Right cardiac atrium (tissue), 5 donors: ENCODE measurements around the gene ZNF768. TPM values are rescaled to one million over a fixed set of nuclear protein-coding genes. Genes with fewer than 3 reads are reported as not detected.

ENCODE experiments used
- ATAC-seq, 2 donors: fragments of 200-7000 bp; cut with Tn5 transposase; one replicate each; pipeline versions ENCODE4 v1.8.0 to v1.9.1; 2020; ENCODE audit warnings: moderate library complexity in 2 of 2, mild to moderate bottlenecking in 1 of 2
- DNase-seq, 3 donors: peaks; one replicate each; pipeline ENCODE4 v3.0.0-alpha.2; 2020
- H3K27ac ChIP-seq: one replicate; pipeline ENCODE4 v1.5.1; 2013; ENCODE audit warnings: mild to moderate bottlenecking, low read length, control low read depth, moderate library complexity
- H3K27me3 ChIP-seq: one replicate; pipeline ENCODE4 v1.6.1; 2013; ENCODE audit not compliant: control insufficient read depth, insufficient read depth
- H3K4me1 ChIP-seq: one replicate; pipeline ENCODE4 v1.6.1; 2013; ENCODE audit warnings: low read length; ENCODE audit not compliant: control insufficient read depth, insufficient read depth
- H3K4me3 ChIP-seq: one replicate; pipeline ENCODE4 v1.5.1; 2013; ENCODE audit warnings: low read length, control low read depth
- H3K9me3 ChIP-seq: one replicate; pipeline ENCODE4 v1.6.1; 2013; ENCODE audit warnings: low read length; ENCODE audit not compliant: control insufficient read depth
- WGBS: extraction: QIAGEN DNeasy Blood & Tissue Kit; methylation state at CpG from one replicate; pipeline ENCODE4 v1.1.7; 2013; 5-methylcytosine and 5-hydroxymethylcytosine counted together
- intact Hi-C, 4 donors: fragments of 100-400 bp; cut with DNase I; formaldehyde crosslinking; loops; one replicate each; pipeline versions ENCODE4 v1.11.0 to v1.14.0; 2022 to 2023
- polyA plus RNA-seq: library from polyadenylated mRNA; stranded (reverse); fragments of 200-250 nt; gene quantifications from one replicate; pipeline ENCODE4 v1.2.3, GENCODE V29; 2013
- total RNA-seq, 4 donors: library from RNA; stranded (reverse); fragmentation: NEBNext Ultra II Directional; extraction: Animal tissue kit (Norgen Biotek cat#: 25700); gene quantifications; one replicate each; pipeline ENCODE4 v1.2.1, GENCODE V29; 2021
- donor health status: healthy with polysubstance abuse.
- donor health status: DM: no; HTN: yes; CAD: no.
- donor health status: DM: no; HTN: no; CAD: no.
- donor health status: DM: no; HTN: yes; CAD: no; lungs with severe emphysema.
- donor health status: DM: yes; HTN: yes; CAD: no.

ZNF768 gene
- total and polyA plus RNA-seq, 5 donors = 40.9 to 66.7 (median 53.3) TPM

DNA sequence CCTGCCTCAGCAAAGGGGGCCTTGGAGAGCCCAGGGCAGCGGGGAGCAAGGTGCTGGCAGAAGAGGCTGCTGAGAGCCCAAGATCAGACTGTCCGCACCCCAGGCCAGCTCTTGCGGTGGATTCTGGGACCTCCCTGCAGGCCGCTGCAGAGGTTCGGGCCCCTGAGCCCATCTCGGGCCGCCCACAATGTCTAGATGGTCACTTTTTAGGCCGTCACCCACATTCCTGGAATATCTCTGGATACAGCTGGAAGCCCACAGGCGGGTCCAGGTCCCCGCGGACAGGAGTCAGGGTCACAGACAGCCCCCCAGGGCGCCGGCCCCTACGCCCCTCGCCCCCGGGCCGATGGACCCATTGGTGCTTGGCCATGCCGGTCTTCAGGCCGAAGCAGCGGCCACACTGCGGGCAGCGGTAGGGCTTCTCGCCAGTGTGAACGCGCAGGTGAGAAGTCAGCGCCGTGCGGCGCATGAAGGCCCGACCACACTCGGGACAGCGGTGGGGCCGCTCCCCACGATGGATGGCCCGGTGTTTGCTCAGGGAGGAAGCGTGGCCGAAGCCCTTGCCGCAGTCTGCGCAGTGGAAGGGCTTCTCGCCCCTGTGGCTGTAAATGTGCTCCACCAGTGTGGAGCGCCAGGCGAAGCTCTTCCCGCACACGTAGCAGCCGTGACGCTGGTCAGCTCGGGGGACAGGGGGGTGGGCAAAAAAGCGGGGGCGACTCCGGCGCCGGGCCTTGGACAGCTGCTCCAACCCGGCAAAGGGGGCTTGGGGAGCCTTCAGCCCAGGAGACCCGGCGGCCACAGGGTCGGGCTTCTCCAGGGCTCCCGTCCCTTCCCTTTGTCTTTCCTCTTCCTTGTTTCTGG lies 6.1 kb upstream of the ZNF768 start:
- intact Hi-C loops = loop anchor here in 2 of 4 donors (10.0 kb wide), 2 partner anchors 52 to 88 kb away; partner anchors contain the start of genes SEPHS2 (in 1 of the 2) and ZNF785 (in 1 of the 2)
- ATAC-seq (no peak), DNase-seq (no peak)
- Histone ChIP-seq H3K9me3 (no peaks in the 10 kb centered on the region), H3K27ac (no peak overlapping the region), H3K4me3 (no peak overlapping the region), H3K4me1 (peaks cover 4% of the 10 kb centered on the region), H3K27me3 (no peaks in the 10 kb centered on the region)
- WGBS = 92% methylated on average over 57 of the region's 57 CpGs

GRCh38 chr16:30530163-30531037 lies 4.0 kb upstream of the ZNF768 start:
- WGBS = 85% methylated on average over 13 of the region's 13 CpGs
- Histone ChIP-seq H3K4me1 (peaks cover 4% of the 10 kb centered on the region), H3K27ac (no peak overlapping the region), H3K27me3 (no peaks in the 10 kb centered on the region), H3K9me3 (no peaks in the 10 kb centered on the region), H3K4me3 (no peak overlapping the region)
- ATAC-seq (no peak), DNase-seq (no peak)
- intact Hi-C loops = loop anchor here in 2 of 4 donors (10.0 kb wide), 2 partner anchors 54 to 86 kb away; partner anchors contain the start of genes SEPHS2 (in 1 of the 2) and ZNF785 (in 1 of the 2)

GRCh38 chr16:30528799-30529457 lies 2.6 kb upstream of the ZNF768 start:
- Histone ChIP-seq H3K9me3 (no peaks in the 10 kb centered on the region), H3K27ac (no peak overlapping the region), H3K4me1 (peaks cover 2% of the 10 kb centered on the region), H3K4me3 (no peak overlapping the region), H3K27me3 (no peaks in the 10 kb centered on the region)
- intact Hi-C loops = loop anchor here in 1 of 4 donors (10.0 kb wide), 1 partner anchor 84 kb away; the partner anchor contains the start of gene SEPHS2
- 72% methylated on average over 4 of the region's 4 CpGs for WGBS
- DNase-seq = no peak
- no peak for ATAC-seq

DNA sequence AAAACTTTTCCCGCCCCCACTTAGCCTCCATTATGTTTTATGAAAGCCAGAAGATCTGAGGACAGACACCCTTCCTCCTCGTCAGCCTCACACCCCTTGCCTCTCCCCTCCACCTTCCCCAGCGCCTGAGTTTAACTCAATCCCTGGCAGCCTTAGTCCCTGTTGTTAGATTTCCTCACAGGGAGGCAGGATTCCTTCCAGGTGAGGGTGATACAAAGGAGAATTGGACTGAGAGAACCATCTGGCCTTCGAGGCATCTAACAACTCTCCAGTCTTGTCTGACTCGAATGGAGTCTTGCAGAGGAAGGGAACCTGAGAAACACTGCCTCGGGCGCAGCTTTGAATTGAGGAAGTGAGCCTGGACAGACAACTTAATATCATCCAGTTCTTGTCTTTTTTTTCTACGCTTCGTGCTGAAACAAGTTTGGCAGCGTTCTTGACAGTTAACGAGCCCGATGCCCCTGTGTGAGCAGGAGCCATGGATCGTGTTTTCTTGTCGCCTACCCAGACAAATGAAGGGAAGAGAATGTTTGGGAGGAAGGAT lies 1.3 kb upstream of the ZNF768 start:
- no peaks in the 10 kb centered on the region for H3K27me3 ChIP-seq
- ATAC-seq = no peak
- H3K4me1 ChIP-seq = no peaks in the 10 kb centered on the region
- no peak for DNase-seq
- H3K27ac ChIP-seq = peak overlapping the region; percentile 75
- WGBS = 14% methylated on average over 14 of the region's 14 CpGs
- no peak overlapping the region for H3K4me3 ChIP-seq
- intact Hi-C loops = loop anchor here in 1 of 4 donors (10.0 kb wide), 1 partner anchor 83 kb away; the partner anchor contains the start of gene SEPHS2
- no peaks in the 10 kb centered on the region for H3K9me3 ChIP-seq

DNA sequence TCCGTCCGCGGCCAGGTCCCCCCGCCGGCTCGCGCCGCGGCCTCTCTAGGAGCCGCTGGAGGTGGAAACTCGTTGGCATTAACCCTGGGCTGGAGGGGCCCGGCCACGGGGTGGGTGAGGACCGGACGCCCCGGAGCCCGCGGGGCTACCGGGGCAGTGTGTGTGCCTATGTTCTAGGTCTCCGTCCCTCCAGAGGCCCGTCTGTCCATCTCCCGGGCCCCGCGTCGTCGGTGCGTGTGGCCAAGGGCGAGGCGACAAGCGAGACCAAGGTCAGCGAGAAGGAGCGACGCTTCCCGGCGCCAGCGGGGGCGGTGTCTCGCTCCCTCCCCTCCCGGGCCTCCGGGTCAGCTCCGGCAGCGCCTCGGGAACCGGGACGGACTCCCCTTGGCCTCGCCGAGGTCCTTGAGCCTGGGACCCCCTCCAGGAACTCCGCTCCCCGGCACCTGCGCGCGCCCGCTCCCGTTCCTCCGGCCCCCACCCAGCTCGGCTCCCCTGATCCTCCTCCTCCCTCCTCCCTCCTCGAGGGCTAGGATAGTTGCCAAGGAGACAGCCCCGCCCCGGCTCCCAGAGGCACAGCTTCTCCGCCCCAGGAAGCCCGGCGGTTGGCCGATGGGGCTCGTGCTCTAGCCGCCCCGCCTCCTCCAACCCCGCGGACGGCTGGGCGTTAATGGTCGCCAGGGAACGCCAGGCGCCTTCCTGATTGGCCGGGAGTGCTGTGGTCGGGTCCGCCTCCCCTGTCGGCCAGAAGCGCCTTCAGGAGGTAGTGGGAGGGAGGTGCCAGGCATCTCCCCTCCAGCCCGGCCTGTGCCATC lies 663 bp upstream of the ZNF768 start:
- ATAC-seq (peak; percentile 95 to 96), DNase-seq (peak; percentile 99 to 100 (median 100))
- intact Hi-C loops = loop anchor here in 1 of 4 donors (10.0 kb wide), 1 partner anchor 82 kb away; the partner anchor contains the start of gene SEPHS2
- Histone ChIP-seq H3K27me3 (no peaks in the 10 kb centered on the region), H3K27ac (peak overlapping the region; percentile 99), H3K4me3 (peak overlapping the region; percentile 87), H3K9me3 (no peaks in the 10 kb centered on the region), H3K4me1 (peaks cover 2% of the 10 kb centered on the region)
- under 1% methylated on average over 78 of the region's 79 CpGs for WGBS

DNA sequence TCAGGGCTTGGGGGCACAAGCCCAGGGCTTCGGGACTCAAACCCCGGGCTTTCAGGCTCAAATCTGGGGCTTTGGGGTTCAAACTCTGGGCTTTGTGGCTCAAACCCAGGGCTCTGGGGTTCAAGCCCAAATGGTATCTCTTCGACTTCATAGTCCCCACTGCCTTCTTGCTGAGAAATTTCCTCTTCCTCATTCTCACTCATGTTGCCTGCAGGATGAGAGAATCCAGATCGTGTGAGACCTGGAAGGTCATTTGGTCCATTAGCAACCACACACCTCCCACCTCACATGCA lies 576 bp downstream of the ZNF768 start:
- no peaks in the 10 kb centered on the region for H3K27me3 ChIP-seq
- 58% methylated on average over 4 of the region's 4 CpGs for WGBS
- DNase-seq (no peak), ATAC-seq (no peak)
- H3K4me3 ChIP-seq = peak overlapping the region; percentile 87
- H3K9me3 ChIP-seq = no peaks in the 10 kb centered on the region
- intact Hi-C loops = loop anchor here in 1 of 4 donors (10.0 kb wide), 1 partner anchor 81 kb away; the partner anchor contains the start of gene SEPHS2
- H3K4me1 ChIP-seq = peaks cover 2% of the 10 kb centered on the region
- H3K27ac ChIP-seq = peak overlapping the region; percentile 80

DNA sequence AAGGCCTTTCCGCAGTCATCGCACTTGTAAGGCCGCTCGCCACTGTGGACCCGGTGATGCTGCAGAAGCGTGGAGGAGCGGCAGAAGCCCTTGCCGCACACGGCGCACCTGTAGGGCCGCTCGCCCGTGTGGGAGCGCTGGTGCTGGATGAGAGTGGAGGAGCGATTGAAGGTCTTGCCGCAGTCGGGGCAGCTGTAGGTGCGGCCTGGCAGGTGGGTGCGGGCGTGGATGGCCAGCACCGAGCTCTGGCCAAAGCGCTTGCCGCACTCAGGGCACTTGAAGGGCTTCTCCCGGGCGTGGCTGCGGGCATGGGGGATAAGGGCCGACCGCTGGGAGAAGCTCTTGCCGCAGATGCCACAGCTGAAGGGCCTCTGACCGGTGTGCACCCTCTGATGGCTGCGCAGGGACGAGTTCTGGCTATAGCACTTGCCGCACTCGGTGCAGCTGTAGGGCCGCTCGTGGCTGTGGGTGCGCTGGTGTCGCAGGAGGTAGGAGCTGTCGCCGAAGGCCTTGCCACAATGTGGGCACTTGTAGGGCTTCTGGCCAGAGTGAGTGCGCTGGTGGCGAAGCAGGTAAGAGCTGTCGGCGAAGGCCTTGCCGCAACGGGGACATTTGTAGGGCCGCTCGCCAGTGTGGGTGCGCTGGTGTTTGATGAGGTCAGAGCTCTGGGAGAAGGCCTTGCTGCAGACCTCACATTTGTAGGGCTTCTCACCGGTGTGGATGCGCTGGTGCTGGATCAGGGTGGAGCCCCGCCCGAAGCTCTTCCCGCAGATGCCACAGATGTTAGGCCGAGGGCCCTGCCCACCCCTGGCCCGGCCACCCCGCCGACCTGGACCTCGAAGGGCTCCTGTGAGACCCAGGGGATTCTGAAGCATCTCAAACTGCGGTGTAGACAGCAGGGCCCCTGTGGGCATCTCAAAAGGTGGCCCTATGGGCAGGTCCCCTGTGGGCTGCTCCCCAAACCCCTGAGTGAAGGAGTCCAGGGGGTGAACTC lies 1.5 kb downstream of the ZNF768 start:
- intact Hi-C loops = loop anchor here in 1 of 4 donors (10.0 kb wide), 1 partner anchor 80 kb away; the partner anchor contains the start of gene SEPHS2
- WGBS = 95% methylated on average over 60 of the region's 60 CpGs
- H3K27ac ChIP-seq = no peak overlapping the region

DNA sequence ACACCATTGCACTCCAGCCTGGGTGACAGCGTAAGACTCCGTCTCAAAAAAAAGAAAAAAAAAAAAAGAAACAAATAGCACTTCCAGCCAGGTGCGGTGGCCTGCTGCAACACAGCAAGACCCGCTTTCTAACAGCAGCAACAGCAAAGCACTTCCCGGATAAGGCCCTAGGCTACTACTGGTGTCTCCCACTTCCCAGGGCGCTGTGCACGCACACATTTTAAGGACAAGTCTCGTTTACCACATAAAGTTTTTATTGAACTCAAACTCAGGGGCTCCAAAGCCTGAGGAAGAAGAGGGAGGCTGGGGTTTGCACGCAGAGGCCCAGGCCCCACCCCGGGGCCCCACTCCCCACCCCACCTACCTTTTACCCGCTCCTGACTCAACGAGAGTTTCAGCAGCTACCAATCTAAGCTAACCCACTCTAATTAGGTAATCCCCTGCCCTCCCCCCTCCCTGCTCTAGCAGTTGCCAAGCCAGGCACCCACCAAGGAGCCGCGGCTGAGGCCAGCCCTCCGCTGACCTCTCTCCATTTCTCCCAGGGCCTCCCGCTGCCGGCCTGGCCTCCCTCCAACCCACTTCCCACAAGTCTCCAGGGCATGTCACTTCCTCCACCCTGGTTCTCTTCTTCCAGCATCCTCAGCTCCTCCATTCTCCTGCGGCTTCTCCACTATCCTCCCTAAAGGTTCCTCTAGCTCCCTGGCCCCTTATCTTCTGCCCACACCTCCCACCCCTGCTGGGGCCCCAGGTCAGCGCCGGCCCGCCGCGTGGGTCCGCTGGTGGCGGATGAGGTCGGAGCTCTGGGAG lies 2.4 kb downstream of the ZNF768 start:
- no peak overlapping the region for H3K4me3 ChIP-seq

More for the DNA sequence above, 1.5 kb downstream of the ZNF768 start:
- Histone ChIP-seq H3K4me1 (peaks cover 2% of the 10 kb centered on the region), H3K9me3 (no peaks in the 10 kb centered on the region), H3K27me3 (no peaks in the 10 kb centered on the region), H3K4me3 (no peak overlapping the region)
- ATAC-seq (no peak), DNase-seq (peak in 2 of 3 donors; percentile 34 to 60)

More for the DNA sequence above, 2.4 kb downstream of the ZNF768 start:
- H3K4me1 ChIP-seq = peaks cover 2% of the 10 kb centered on the region
- WGBS = 64% methylated on average over 26 of the region's 26 CpGs
- no peak overlapping the region for H3K27ac ChIP-seq
- no peaks in the 10 kb centered on the region for H3K27me3 ChIP-seq
- ATAC-seq (no peak), DNase-seq (peak; percentile 57 to 79 (median 78))
- intact Hi-C loops = loop anchor here in 1 of 4 donors (10.0 kb wide), 1 partner anchor 79 kb away; the partner anchor contains the start of gene SEPHS2
- no peaks in the 10 kb centered on the region for H3K9me3 ChIP-seq
